CD8-positive, alpha-beta memory T cell (primary cell): ENCODE measurements around the gene CDK5RAP2. TPM values are rescaled to one million over a fixed set of nuclear protein-coding genes. Genes with fewer than 3 reads are reported as not detected.

Experiments
- CTCF ChIA-PET: fragments of 350-600 bp; sonication (Branson Sonifier 250); formaldehyde crosslinking; loops from one replicate; lab custom pipeline; 2021; ENCODE audit warnings: antibody characterized with exemption; lab: Charles Lee
- POLR2A ChIA-PET: fragments of 350-600 bp; sonication (Branson Sonifier 250); formaldehyde crosslinking; loops from one replicate; lab custom pipeline; 2021; ENCODE audit warnings: antibody characterized with exemption; lab: Charles Lee
- DNase-seq, 5 donors: peaks; one replicate each; pipeline versions ENCODE4 v3.0.0 to v3.0.0-alpha.2; 2020 to 2022; ENCODE audit warnings: mixed read lengths in 1 of 5
- H3K27ac ChIP-seq: one replicate; pipeline ENCODE4 v1.7.0; 2013; ENCODE audit warnings: low read depth, mild to moderate bottlenecking, low read length, moderate library complexity
- H3K27me3 ChIP-seq: 2 replicates; pipeline ENCODE4 v1.7.0; 2013; ENCODE audit warnings: low read length, mild to moderate bottlenecking; ENCODE audit not compliant: insufficient read depth, poor library complexity, severe bottlenecking
- H3K36me3 ChIP-seq: 2 replicates; pipeline ENCODE4 v1.7.0; 2013; ENCODE audit warnings: mild to moderate bottlenecking, low read length, moderate library complexity; ENCODE audit not compliant: insufficient read depth
- H3K4me1 ChIP-seq: 2 replicates; pipeline ENCODE4 v1.7.0; 2013; ENCODE audit warnings: mild to moderate bottlenecking, low read length, moderate library complexity; ENCODE audit not compliant: insufficient read depth
- H3K4me3 ChIP-seq: 2 replicates; pipeline ENCODE4 v1.7.0; 2013; ENCODE audit warnings: mild to moderate bottlenecking, low read length
- H3K9me3 ChIP-seq: 2 replicates; pipeline ENCODE4 v1.7.0; 2013; ENCODE audit warnings: mild to moderate bottlenecking, low read length
- H3K27ac Mint-ChIP-seq, 8 donors: one replicate each; pipeline ENCODE4 v1.8.0; 2020 to 2021; ENCODE audit warnings: mixed read lengths in 8 of 8, mild to moderate bottlenecking in 6 of 8, inconsistent platforms in 3 of 8, moderate library complexity in 3 of 8
- H3K27me3 Mint-ChIP-seq, 2 donors: one replicate each; pipeline ENCODE4 v1.8.0; 2020 to 2021; ENCODE audit warnings: mixed read lengths in 2 of 2, mild to moderate bottlenecking in 1 of 2, moderate library complexity in 1 of 2
- H3K36me3 Mint-ChIP-seq, 3 donors: one replicate each; pipeline ENCODE4 v1.8.0; 2020 to 2021; ENCODE audit warnings: mixed read lengths in 3 of 3, inconsistent platforms in 1 of 3, mild to moderate bottlenecking in 1 of 3
- H3K4me1 Mint-ChIP-seq, 3 donors: one replicate each; pipeline ENCODE4 v1.8.0; 2020 to 2021; ENCODE audit warnings: mixed read lengths in 3 of 3, inconsistent platforms in 1 of 3, mild to moderate bottlenecking in 1 of 3
- H3K4me3 Mint-ChIP-seq, 7 donors: one replicate each; pipeline ENCODE4 v1.8.0; 2020 to 2021; ENCODE audit warnings: mixed read lengths in 7 of 7, mild to moderate bottlenecking in 6 of 7, moderate library complexity in 4 of 7, inconsistent platforms in 2 of 7
- H3K9me3 Mint-ChIP-seq, 5 donors: one replicate each; pipeline ENCODE4 v1.8.0; 2020 to 2022; ENCODE audit warnings: mixed read lengths in 5 of 5, mild to moderate bottlenecking in 3 of 5, moderate library complexity in 2 of 5, inconsistent platforms in 1 of 5
- polyA plus RNA-seq: library from polyadenylated mRNA; unstranded; fragments of 300-500 nt; fragmentation: Illumina TruSeq; gene quantifications from one replicate; pipeline ENCODE4 v1.2.3, GENCODE V29; 2021
- total RNA-seq, 2 experiments: library from RNA; stranded (reverse); gene quantifications; one replicate each; pipeline ENCODE4 v1.2.3, GENCODE V29; 2021

The CDK5RAP2 gene
- total and polyA plus RNA-seq, 3 experiments from 2014 or later = 34.0 to 56.8 (median 56.6) TPM

GRCh38 chr9:120389867-120390266 is 190.1 kb downstream of the CDK5RAP2 start:
- CTCF ChIA-PET = no interaction called here

GRCh38 chr9:120389300-120389699 is 190.7 kb downstream of the CDK5RAP2 start:
- ChIA-PET POLR2A (no interaction called here), CTCF (no interaction called here)
- Mint-ChIP-seq H3K4me1 (peaks cover 5 to 8% (median 7%) of the 10 kb centered on the region in 3 donors), H3K27me3 (no peaks in the 10 kb centered on the region), H3K4me3 (no peak overlapping the region), H3K9me3 (no peaks in the 10 kb centered on the region), H3K36me3 (peaks cover 13 to 77% (median 21%) of the 10 kb centered on the region in 3 donors), H3K27ac (no peak overlapping the region)
- no peaks in the 10 kb centered on the region for H3K27me3 ChIP-seq
- no peak for DNase-seq
- peaks cover 42% of the 10 kb centered on the region for H3K36me3 ChIP-seq
- no peak overlapping the region for H3K4me3 ChIP-seq
- H3K27ac ChIP-seq = no peak overlapping the region
- H3K4me1 ChIP-seq = peaks cover 5% of the 10 kb centered on the region
- no peaks in the 10 kb centered on the region for H3K9me3 ChIP-seq

More at GRCh38 chr9:120389867-120390266, 190.1 kb downstream of the CDK5RAP2 start:
- no peaks in the 10 kb centered on the region for H3K27me3 ChIP-seq
- no peak overlapping the region for H3K4me3 Mint-ChIP-seq
- H3K36me3 ChIP-seq = peaks cover 45% of the 10 kb centered on the region
- no peaks in the 10 kb centered on the region for H3K9me3 ChIP-seq
- peaks cover 11 to 13% (median 13%) of the 10 kb centered on the region in 3 donors for H3K4me1 Mint-ChIP-seq
- POLR2A ChIA-PET = no interaction called here
- H3K27ac Mint-ChIP-seq = no peak overlapping the region
- no peaks in the 10 kb centered on the region for H3K27me3 Mint-ChIP-seq
- peaks cover 11% of the 10 kb centered on the region for H3K4me1 ChIP-seq
- H3K4me3 ChIP-seq = no peak overlapping the region
- no peak for DNase-seq
- no peak overlapping the region for H3K27ac ChIP-seq
- H3K9me3 Mint-ChIP-seq = no peaks in the 10 kb centered on the region
- H3K36me3 Mint-ChIP-seq = peaks cover 14 to 83% (median 26%) of the 10 kb centered on the region in 3 donors

GRCh38 chr9:120388003-120388855 is 191.7 kb downstream of the CDK5RAP2 start:
- Mint-ChIP-seq H3K27ac (peak overlapping the region in 1 of 8 donors; percentile 66), H3K27me3 (no peaks in the 10 kb centered on the region), H3K4me1 (no peaks in the 10 kb centered on the region), H3K9me3 (no peaks in the 10 kb centered on the region), H3K4me3 (no peak overlapping the region), H3K36me3 (peaks cover 13 to 66% (median 17%) of the 10 kb centered on the region in 3 donors)
- ChIA-PET CTCF (interaction anchor here (0.7 kb wide), 1 partner anchor 10 kb away, joined by 3 read pairs; no protein-coding TSS in a partner anchor), POLR2A (no interaction called here)
- no peaks in the 10 kb centered on the region for H3K27me3 ChIP-seq
- no peaks in the 10 kb centered on the region for H3K9me3 ChIP-seq
- no peak overlapping the region for H3K4me3 ChIP-seq
- no peak for DNase-seq
- H3K36me3 ChIP-seq = peaks cover 31% of the 10 kb centered on the region
- H3K4me1 ChIP-seq = no peaks in the 10 kb centered on the region
- H3K27ac ChIP-seq = no peak overlapping the region

- H3K4me1 Mint-ChIP-seq = no peaks in the 10 kb centered on the region
- peak overlapping the region in 1 of 8 donors; percentile 39 for H3K27ac Mint-ChIP-seq
- ChIA-PET POLR2A (no interaction called here), CTCF (no interaction called here)
- no peak overlapping the region for H3K4me3 ChIP-seq
- no peak overlapping the region for H3K4me3 Mint-ChIP-seq
- DNase-seq = no peak
- peaks cover 8 to 58% (median 13%) of the 10 kb centered on the region in 3 donors for H3K36me3 Mint-ChIP-seq
- H3K9me3 Mint-ChIP-seq = no peaks in the 10 kb centered on the region
- H3K27me3 ChIP-seq = no peaks in the 10 kb centered on the region
- H3K27ac ChIP-seq = no peak overlapping the region
- H3K4me1 ChIP-seq = no peaks in the 10 kb centered on the region
- H3K36me3 ChIP-seq = peaks cover 23% of the 10 kb centered on the region
- H3K27me3 Mint-ChIP-seq = no peaks in the 10 kb centered on the region
- H3K9me3 ChIP-seq = no peaks in the 10 kb centered on the region
These were observed 192.5 kb downstream of the CDK5RAP2 start for GRCh38 chr9:120387257-120388002.

GRCh38 chr9:120386390-120387131 is 193.4 kb downstream of the CDK5RAP2 start:
- no peaks in the 10 kb centered on the region for H3K27me3 Mint-ChIP-seq
- peaks cover 17% of the 10 kb centered on the region for H3K36me3 ChIP-seq
- ChIA-PET CTCF (no interaction called here), POLR2A (no interaction called here)
- no peaks in the 10 kb centered on the region for H3K27me3 ChIP-seq
- no peaks in the 10 kb centered on the region for H3K4me1 Mint-ChIP-seq
- no peaks in the 10 kb centered on the region for H3K9me3 Mint-ChIP-seq
- H3K4me3 Mint-ChIP-seq = no peak overlapping the region
- H3K27ac Mint-ChIP-seq = peak overlapping the region in 2 of 8 donors; percentile 11 to 38
- H3K4me3 ChIP-seq = no peak overlapping the region
- DNase-seq = no peak
- no peaks in the 10 kb centered on the region for H3K9me3 ChIP-seq
- H3K27ac ChIP-seq = no peak overlapping the region
- H3K4me1 ChIP-seq = no peaks in the 10 kb centered on the region
- H3K36me3 Mint-ChIP-seq = peaks cover 7 to 49% (median 13%) of the 10 kb centered on the region in 3 donors

- POLR2A ChIA-PET = no interaction called here
- H3K4me1 Mint-ChIP-seq = no peaks in the 10 kb centered on the region
- peaks cover 0 to 2% (median 0%) of the 10 kb centered on the region in 5 donors for H3K9me3 Mint-ChIP-seq
- CTCF ChIA-PET = no interaction called here
- peaks cover 10% of the 10 kb centered on the region for H3K36me3 ChIP-seq
- no peaks in the 10 kb centered on the region for H3K27me3 Mint-ChIP-seq
- H3K4me3 Mint-ChIP-seq = no peak overlapping the region
- no peaks in the 10 kb centered on the region for H3K27me3 ChIP-seq
- H3K36me3 Mint-ChIP-seq = peaks cover 13 to 42% (median 13%) of the 10 kb centered on the region in 3 donors
- DNase-seq = no peak
- H3K27ac ChIP-seq = no peak overlapping the region
- H3K27ac Mint-ChIP-seq = peak overlapping the region in 1 of 8 donors; percentile 19
- H3K4me1 ChIP-seq = no peaks in the 10 kb centered on the region
- H3K4me3 ChIP-seq = no peak overlapping the region
- no peaks in the 10 kb centered on the region for H3K9me3 ChIP-seq
These were observed 194.2 kb downstream of the CDK5RAP2 start for GRCh38 chr9:120385606-120386389.

GRCh38 chr9:120384925-120385272 is 195.1 kb downstream of the CDK5RAP2 start:
- Histone ChIP-seq H3K27me3 (no peaks in the 10 kb centered on the region), H3K36me3 (peaks cover 5% of the 10 kb centered on the region), H3K4me1 (no peaks in the 10 kb centered on the region), H3K9me3 (no peaks in the 10 kb centered on the region), H3K4me3 (no peak overlapping the region), H3K27ac (no peak overlapping the region)
- peaks cover 0 to 7% (median 0%) of the 10 kb centered on the region in 5 donors for H3K9me3 Mint-ChIP-seq
- no peaks in the 10 kb centered on the region for H3K27me3 Mint-ChIP-seq
- CTCF ChIA-PET = no interaction called here
- POLR2A ChIA-PET = no interaction called here
- no peaks in the 10 kb centered on the region for H3K4me1 Mint-ChIP-seq
- no peak for DNase-seq
- peak overlapping the region in 2 of 8 donors; percentile 37 to 87 for H3K27ac Mint-ChIP-seq
- no peak overlapping the region for H3K4me3 Mint-ChIP-seq
- H3K36me3 Mint-ChIP-seq = peaks cover 17 to 36% (median 22%) of the 10 kb centered on the region in 3 donors
